ENCODE measurements around the gene IGF2R.
"Not testable (repeated sequence)": the region's sequence is repeated elsewhere in the genome, so short reads cannot be mapped to it uniquely, and the experiment has no call there.

Gene IGF2R, protein sequence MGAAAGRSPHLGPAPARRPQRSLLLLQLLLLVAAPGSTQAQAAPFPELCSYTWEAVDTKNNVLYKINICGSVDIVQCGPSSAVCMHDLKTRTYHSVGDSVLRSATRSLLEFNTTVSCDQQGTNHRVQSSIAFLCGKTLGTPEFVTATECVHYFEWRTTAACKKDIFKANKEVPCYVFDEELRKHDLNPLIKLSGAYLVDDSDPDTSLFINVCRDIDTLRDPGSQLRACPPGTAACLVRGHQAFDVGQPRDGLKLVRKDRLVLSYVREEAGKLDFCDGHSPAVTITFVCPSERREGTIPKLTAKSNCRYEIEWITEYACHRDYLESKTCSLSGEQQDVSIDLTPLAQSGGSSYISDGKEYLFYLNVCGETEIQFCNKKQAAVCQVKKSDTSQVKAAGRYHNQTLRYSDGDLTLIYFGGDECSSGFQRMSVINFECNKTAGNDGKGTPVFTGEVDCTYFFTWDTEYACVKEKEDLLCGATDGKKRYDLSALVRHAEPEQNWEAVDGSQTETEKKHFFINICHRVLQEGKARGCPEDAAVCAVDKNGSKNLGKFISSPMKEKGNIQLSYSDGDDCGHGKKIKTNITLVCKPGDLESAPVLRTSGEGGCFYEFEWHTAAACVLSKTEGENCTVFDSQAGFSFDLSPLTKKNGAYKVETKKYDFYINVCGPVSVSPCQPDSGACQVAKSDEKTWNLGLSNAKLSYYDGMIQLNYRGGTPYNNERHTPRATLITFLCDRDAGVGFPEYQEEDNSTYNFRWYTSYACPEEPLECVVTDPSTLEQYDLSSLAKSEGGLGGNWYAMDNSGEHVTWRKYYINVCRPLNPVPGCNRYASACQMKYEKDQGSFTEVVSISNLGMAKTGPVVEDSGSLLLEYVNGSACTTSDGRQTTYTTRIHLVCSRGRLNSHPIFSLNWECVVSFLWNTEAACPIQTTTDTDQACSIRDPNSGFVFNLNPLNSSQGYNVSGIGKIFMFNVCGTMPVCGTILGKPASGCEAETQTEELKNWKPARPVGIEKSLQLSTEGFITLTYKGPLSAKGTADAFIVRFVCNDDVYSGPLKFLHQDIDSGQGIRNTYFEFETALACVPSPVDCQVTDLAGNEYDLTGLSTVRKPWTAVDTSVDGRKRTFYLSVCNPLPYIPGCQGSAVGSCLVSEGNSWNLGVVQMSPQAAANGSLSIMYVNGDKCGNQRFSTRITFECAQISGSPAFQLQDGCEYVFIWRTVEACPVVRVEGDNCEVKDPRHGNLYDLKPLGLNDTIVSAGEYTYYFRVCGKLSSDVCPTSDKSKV (N-terminal part only)

DNA sequence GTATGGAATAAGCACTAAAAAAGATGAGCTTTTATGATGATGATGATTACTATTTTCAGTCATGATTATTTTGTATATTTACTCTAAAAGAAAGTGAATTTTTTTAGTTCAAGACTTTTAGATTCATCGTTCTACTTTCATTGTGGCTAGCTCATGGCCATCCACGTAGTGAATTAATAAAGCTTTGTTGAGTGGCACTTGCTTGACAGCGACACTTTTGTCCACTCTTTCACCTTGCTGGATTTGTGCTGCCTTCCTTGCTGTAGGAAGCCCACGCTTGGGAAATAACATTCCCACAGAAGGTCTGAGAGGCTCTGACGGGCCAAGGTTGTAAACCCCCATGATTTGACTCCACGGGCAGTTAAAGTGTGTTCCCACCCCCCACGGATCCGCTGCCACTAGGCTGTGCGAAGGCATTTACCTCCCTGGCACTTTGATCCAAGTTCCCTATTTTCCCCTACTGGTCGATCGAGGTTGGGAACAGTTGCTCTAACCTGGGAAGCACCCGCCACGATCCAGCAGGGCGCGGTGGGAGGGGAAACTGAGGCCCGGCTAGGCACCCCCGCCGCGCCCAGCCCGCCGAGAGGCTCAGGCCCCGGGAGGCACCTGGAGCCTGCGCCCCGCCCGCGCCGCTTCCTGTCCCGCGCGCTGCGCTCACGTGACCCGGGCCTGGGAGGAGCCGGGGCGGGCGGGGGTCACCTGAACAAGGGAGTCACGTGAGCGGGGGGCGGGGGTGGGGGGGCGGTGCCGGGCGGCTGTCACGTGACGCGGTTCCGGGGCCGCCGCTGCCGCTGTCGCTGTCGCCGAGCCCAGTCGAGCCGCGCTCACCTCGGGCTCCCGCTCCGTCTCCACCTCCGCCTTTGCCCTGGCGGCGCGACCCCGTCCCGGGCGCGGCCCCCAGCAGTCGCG is at the start of gene IGF2R:
TSS of gene IGF2R (plus strand) at position 788 of the 909 bp plus-strand sequence. CDS start 165 bp downstream, outside the sequence.
- DNase-seq = peak; percentile 90

DNA sequence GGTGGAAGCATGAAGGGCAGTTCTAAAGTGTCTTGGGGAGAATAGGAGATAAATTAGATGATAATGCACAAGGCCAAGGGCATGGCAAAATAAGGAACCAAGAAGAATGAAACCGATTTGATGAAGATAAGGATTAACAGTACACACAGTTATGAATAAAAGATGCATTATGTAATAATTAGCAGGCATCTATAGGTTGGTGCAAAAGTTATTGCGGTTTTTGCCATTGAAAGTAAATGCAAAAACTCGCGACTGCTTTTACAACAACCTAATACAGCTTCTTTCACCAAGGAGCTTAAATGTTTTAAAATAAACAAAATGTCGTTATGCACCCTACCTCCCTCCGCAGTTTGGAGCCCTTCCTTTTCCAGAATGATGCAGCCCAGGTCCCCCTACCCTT is 49.1 kb upstream of the IGF2R start:
- DNase-seq = no peak

DNA sequence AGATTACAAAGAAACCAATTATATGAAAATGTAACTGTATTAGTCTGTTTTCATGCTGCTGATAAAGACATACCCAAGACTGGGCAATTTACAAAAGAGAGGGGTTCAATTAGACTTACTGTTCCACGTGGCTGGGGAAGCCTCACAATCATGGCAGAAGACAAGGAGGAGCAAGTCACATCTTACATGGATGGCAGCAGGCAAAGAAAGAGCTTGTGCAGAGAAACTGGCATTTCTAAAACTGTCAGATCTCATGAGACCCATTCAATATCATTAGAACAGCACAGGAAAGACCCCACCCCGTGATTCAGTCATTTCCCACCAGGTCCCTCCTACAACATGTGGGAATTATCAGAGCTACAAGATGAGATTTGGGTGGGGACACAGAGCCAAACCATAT is 44.7 kb upstream of the IGF2R start:
- not testable (repeated sequence) for DNase-seq

DNA sequence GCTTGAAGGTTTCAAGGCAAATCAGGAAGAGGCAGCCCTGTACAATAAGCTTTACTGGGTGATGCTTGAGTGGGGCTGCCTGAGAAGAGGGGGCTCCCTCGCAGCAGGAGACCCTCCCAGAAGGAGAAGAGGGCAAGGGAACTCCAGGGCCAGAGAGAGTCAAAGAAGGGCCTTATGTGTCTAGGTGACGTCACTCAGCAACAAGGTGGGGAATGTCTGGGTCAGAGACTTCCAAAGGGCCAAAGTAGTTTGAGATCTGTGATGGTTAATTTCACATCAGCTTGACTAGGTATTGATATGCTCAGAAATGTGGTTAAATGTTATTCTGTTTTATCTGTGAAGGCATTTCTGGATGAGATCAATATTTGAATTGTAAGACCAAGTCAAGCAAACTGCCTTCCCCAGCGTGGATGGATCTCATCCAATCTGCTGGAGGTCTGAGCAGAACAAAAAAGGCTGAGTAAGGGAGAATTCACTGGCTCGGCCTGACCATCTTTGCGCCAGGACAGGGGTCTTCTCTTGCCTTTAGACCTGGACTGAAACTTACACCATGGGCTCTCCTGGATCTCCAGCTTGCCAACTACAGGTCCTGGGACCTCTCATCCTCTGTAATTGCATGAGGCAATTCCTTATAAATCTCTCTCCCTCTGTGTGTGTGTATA is 42.2 kb upstream of the IGF2R start:
- no peak for DNase-seq

DNA sequence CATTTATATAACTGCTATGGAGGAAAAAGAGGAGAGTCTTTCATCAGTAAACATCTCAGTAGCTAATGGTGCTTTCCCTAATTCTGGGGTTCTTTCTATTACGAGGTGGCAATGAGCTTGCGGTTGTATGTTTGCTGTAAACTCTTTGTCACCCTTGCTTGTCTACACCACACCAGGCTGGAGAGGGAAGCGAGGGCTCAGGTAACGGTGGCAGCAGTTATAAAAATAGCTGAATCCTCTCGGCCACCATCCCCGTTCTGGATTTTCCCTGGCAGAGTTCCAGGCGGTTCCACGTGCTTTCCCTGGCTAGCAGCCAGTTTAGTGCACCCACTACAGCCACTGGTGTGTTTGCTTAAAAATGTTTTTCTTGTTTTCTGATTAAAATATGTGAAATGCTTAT is 39.1 kb upstream of the IGF2R start:
- peak; percentile 61 for DNase-seq

DNA sequence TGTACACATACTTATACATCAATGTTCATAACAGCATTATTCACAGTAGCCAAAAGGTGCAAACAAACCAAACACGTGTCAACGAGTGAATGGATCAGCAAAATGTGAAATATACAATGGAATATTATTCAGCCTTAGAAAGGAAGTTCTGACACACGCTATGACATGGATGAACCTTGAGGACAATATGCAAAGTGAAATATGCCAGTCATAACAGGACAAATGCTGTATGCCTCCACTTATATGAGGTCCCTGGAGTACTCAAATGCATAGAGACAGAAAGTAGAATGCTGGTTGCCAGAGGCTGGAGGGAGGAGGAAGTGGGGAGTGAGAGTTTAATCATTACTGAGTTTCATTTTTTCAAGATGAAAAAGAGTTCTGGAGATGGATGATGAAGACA is 37.8 kb upstream of the IGF2R start:
- DNase-seq = no peak

DNA sequence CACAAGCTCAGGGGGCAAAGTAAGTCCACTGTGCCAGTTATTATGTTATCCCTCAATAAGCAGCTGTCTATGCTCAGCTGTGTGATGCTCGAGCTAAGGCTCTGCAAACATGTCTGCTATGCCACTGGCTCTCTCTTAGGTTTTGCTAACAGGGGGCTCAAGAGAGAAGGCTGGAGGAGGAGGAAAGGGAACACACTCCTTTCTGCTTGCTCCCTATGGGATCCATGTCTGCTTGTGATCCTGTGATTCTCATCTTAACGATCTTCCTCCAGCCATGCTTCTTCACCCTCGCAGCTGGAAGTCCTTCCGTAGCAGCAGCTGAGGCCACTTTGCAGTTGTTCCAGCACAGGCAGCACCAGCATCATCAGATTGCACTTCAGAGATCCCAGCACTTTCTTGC is 37.0 kb upstream of the IGF2R start:
- no peak for DNase-seq

DNA sequence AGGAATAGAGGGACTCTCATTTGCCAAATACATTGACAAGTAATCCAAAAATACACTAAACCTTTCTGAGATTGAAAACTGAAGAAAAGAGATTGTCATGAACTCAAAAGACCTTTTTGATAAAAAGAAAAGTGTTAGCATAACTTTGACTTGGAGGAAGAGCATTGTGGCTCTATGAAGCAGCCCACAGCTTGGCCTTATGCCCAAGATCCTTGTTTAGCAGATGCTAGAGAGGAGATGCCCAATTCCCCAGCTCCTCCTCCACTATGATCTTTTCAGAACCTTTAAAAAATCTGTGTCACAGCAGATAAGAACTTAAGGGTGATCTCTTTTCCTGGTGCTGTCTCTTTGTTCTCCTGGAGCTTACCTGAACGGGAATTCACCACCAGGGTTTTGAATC is 35.8 kb upstream of the IGF2R start:
- DNase-seq = no peak

DNA sequence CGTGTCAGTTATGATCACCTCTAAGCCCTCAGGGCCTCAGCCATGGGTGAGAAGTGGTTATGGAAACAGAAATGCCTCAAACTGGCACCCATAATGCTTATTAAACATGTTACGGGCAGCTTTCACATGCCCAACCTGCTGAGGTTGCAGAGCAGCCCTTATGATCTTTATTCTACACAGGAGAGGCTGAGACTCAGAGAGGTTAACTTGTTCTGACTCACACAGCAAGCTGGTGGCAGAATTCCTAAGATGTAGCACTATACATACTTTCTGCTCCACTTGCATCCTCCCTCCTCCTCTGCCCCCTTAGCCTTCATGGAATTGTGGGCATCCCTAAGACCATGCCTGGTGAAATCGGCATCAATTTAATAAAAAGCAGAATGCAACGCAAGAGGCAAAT is 34.7 kb upstream of the IGF2R start:
- DNase-seq = no peak

DNA sequence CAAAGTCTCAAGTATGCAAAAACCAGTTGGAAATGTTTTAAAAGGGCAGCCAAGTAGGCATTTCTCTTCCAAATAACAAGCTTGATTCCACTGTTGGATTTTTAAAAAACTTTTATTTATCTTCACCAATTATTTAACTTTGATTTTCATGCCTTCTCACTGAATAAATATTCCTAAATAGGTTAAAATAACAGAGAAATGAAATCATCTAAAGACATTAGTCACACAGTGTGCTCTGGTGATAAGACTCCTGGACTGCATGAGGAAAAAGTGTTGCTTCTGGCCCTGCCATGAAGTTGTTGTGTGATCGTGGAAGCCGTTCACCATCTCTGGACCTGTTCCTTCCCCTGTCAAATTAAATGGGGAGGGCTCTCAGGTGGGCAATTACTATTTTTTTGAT is 33.8 kb upstream of the IGF2R start:
- no peak for DNase-seq

DNA sequence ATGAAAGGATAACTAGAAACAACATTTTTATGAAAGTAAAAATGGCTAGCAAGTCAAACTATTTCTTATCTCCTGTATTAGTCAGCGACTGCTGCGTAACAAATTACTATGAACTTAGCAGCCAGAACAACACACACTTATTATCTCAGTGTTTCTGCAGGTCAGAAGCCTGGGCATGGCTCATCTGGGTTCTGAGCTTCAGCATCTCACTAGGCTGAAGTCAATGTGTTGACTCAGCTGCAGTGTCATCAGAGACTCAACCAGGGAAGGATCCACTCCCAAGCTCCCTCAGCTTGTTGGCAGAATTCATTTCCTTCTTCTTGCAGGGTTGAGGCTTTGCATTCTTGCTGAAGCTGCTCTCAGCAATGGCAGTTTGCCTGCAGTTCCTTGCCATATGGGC is 33.2 kb upstream of the IGF2R start:
- DNase-seq = no peak

DNA sequence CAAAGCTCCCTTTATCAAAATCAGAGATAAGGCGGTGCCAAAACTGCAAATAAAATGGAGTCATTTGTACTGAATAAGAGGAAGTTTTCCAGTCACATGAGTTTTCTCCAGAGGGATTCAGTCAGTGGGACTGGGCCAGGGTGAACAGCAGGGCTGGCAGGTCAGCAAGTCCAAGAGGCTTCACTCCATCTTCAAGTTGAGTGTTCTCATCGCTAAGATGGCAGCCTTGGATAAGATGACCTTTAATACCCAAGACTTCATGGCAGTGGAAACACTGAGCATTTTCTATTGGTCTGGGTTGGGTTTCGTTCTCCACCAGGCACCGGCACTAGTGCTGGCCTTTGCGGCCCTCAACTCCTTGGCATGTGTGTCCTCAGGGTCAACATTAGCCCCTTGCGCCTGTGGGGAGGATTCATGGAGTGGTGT is 29.3 kb upstream of the IGF2R start:
- DNase-seq = no peak

DNA sequence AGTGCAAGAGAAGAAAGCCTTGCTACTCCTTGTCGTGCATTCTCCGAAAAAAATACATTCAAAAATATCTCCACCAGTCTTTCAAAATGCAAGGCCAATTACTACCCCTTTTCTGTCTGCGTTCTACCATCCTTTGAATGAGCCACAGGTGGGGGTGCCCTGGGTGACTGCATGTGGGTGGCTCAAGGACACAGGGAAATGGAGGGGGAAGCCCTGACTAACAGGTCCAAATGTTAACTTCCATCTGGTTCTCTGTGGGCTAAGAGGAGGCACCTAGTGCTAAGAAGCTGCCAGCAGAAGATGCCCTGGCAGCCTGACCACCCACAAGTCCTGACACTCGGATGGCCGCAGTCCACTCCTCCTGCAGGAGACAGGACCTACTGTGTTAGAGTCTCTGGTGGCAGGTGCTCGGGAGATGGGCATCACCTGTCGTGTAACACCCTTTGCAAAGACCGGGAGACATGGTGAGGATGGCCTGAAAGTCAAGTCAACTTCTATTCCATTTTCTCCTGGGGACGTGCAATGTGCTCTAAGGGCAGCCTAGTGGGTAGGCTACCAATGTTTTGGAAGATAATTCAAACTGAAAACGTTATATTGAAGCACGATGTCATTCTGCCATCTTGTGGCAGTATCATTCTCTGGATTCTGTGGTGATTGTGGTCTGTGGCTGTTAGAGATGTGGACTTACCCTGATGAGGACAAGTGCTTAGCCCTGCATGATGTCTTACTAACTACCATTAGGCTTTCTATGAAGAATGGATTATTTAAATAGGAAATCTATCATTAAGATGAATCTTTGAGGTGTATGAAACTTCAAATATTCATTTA is 27.4 kb upstream of the IGF2R start:
- peak; percentile 8 for DNase-seq

DNA sequence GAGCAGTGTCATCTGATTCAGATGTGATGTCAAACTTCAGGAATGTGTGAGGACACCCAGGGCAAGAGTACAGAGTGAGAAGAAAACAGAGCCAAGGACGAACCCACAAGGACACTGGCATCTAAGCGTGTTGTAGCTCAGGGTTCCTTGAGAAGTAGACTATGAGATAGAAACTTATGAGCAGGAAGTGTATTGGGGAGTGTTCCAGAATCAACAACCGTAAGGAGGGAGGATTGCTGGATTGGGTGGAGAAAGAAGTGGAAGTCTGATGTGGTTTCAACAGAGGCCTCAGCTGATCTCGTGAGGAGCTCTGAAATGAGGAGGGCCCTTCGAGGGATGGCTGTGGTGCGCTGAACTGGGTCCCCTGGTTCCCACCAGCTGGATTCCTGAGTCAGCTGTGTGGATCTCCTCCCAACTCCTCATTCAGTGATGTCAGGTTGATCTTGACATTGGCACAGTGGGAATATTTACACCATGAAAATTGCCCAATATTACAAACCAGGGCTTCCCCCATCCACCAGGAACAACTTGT is 25.7 kb upstream of the IGF2R start:
- DNase-seq = no peak

DNA sequence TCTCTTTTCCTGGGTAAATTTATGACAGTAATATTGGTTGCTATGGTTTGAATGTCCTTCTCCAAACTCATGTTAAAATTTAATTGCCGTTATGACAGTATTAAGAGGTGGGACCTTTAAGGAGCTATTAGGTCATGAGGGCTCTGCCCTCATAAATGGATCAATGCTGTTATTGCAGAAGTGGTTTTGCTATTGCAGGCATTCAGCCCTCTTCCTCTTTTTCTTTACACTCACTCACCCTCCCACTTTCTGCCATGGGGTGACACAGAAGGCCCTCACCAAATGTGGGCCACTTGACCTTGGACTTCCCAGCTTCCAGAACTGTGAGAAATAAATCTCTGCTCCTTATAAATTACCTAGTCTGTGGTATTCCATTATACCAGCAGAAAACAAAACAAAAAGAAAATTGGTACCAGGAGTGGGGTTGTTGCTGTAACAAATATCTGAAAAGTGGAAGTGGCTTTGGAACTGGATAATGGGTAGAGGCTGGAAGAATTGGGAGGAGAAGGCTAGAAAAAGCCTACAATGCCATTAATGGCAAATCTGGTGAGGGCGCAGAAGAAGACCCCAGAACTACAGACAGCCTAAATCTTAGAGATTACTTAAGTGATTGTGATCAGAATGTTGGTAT is 24.8 kb upstream of the IGF2R start:
- DNase-seq = no peak

DNA sequence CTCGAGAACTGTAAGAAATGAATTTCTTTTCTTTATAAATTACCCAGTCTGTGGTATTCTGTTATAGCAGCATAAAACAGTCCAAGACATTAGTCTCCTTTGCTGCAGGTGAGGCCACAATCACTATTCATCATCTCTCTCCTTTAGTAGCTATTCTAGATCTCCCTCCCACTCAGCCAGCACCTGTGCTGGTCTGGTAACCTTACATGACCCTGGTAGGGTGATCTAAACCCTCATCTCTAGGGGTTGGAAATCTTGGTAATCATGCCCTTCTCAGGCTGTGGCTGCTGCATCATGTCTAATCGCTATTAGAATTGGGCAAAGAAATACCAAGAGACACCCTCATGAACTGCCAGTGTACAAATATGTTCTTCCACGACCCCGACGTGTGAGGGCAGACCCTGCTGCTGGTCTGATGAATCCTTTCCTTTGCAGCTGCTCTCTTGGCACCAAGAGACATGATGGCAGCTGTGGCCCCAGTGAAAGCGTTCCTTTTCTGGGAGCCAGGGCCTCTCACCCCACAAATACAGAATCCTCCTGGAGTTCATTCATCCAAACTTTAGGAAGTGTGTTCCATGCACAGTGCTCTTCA is 23.0 kb upstream of the IGF2R start:
- DNase-seq = no peak

DNA sequence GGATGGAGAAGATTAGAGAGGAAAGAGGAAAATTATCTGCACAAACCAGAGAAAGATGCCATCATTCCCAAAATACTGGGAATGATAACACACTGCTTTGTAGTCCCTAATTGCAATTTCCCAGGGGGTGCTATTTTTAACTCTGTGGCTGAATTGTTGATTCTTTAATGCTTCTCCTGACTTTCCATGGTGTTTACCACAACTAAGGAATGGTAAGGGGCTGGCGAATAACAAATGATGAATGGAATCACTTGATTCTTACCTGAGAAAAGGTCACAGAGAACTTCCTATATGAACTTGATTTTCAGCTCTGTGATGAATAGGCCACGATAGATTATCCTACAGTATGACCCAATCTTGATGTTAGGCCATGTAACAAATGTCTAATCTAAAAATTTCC is 22.0 kb upstream of the IGF2R start:
- DNase-seq = no peak

DNA sequence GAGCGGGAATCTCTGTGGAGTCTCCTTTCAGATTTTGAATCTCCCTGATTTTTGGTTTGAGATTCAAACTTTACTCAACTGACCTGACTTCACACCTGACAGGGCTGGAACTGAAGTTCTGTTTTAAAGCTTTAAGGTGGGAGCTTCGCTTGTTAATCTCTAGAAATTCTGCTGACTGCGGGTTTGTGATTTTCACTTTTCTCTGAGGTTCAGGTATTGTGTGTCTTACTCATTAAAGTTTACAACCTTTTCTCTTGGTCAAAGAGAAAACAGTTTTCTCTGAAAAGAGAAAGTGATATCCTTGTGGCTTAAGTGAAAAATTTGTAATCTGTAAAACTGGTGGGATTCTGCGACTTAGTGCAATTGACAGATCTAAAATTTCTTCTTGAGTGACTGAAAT is 20.7 kb upstream of the IGF2R start:
- no peak for DNase-seq

DNA sequence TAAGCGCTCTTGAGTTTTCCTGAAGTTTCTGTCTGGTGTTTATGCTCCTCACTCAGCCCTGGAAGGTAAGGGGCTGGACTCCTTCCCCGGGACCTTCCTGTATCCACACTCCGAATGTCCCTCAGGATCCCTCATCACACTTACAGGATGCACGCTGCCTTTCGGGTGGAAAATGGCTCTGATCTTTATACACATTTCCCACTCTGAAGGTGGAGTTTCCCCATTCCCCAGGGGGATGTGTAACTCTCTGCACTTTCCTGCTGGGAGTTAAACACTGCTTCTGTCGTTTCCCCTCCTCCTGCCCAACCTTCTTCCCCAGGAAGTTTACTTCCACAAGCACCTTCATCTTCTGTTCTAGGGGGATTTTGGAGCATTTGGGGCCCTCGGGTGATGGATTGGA is 17.1 kb upstream of the IGF2R start:
- DNase-seq = no peak

All from activated CD4-positive, alpha-beta T cell treated with anti-CD3 and anti-CD28 coated beads, Interleukin-2, amount 50 U/mL, for 1 hour (primary cell).